Measurements from ENCODE around the gene GBA2.

GBA2 gene

GRCh38 chr9:35691757-35692301, 57.2 kb downstream of the GBA2 start:
- no peak for DNase-seq (ENCODE audit: low read depth, low spot score)

- no peak for DNase-seq (ENCODE audit: low read depth, low spot score)
Measured at GRCh38 chr9:35691334-35691650, 57.7 kb downstream of the GBA2 start.

GRCh38 chr9:35690614-35691333, 58.3 kb downstream of the GBA2 start:
- no peak for DNase-seq (ENCODE audit: low read depth, low spot score)

- no peak for DNase-seq (ENCODE audit: low read depth, low spot score)
Measured at GRCh38 chr9:35690294-35690613, 58.8 kb downstream of the GBA2 start.

- no peak for DNase-seq (ENCODE audit: low read depth, low spot score)
Measured at GRCh38 chr9:35689542-35690293, 59.3 kb downstream of the GBA2 start, which contains the start of gene TPM2. Gene TPM2 (minus strand): TSS chr9:35689925. CDS start chr9:35689817, 108 bp downstream.

- DNase-seq (ENCODE audit: low read depth, low spot score) = no peak
Measured at GRCh38 chr9:35688558-35689541, 60.2 kb downstream of the GBA2 start.

GRCh38 chr9:35687972-35688557, 61.0 kb downstream of the GBA2 start:
- DNase-seq (ENCODE audit: low read depth, low spot score) = no peak

- DNase-seq (ENCODE audit: low read depth, low spot score) = no peak
Measured at GRCh38 chr9:35687306-35687705, 61.7 kb downstream of the GBA2 start.

All from activated naive CD8-positive, alpha-beta T cell treated with anti-CD3 and anti-CD28 coated beads, Interleukin-2, amount 50 U/mL, for 16 hours (primary cell).